Rectal smooth muscle tissue (tissue), 1 donor: ENCODE measurements around the gene TTC23.

Experiments
- H3K27ac ChIP-seq: one replicate; pipeline ENCODE4 v1.7.0; 2013; ENCODE audit warnings: low read depth, low read length, inconsistent platforms
- H3K27me3 ChIP-seq: one replicate; pipeline ENCODE4 v1.7.0; 2013; ENCODE audit warnings: low read length; ENCODE audit not compliant: control insufficient read depth, insufficient read depth
- H3K36me3 ChIP-seq: one replicate; pipeline ENCODE4 v1.7.0; 2013; ENCODE audit warnings: low read length; ENCODE audit not compliant: control insufficient read depth, insufficient read depth
- H3K4me1 ChIP-seq: one replicate; pipeline ENCODE4 v1.7.0; 2013; ENCODE audit warnings: low read length; ENCODE audit not compliant: control insufficient read depth, insufficient read depth
- H3K4me3 ChIP-seq: one replicate; pipeline ENCODE4 v1.7.0; 2013; ENCODE audit warnings: low read length
- H3K9ac ChIP-seq: one replicate; pipeline ENCODE4 v1.7.0; 2013; ENCODE audit warnings: low read length

TTC23 gene

GRCh38 chr15:99105514-99106341 lies 143.7 kb downstream of the TTC23 start:
- Histone ChIP-seq H3K4me1 (peaks cover 5% of the 10 kb centered on the region), H3K4me3 (peak overlapping the region; percentile 80), H3K9ac (peak overlapping the region; percentile 91), H3K27ac (peak overlapping the region; percentile 99), H3K36me3 (no peaks in the 10 kb centered on the region), H3K27me3 (no peaks in the 10 kb centered on the region)

- H3K9ac ChIP-seq, result peak within 1 kb of the TSS; percentile 91
- no peaks in the 10 kb centered on the region for H3K27me3 ChIP-seq
- peak within 1 kb of the TSS; percentile 99 for H3K27ac ChIP-seq
- peak within 1 kb of the TSS; percentile 80 for H3K4me3 ChIP-seq
- peaks cover 4% of the 10 kb centered on the region for H3K4me1 ChIP-seq
- no peaks in the 10 kb centered on the region for H3K36me3 ChIP-seq
Measured at GRCh38 chr15:99104788-99105513, 144.4 kb downstream of the TTC23 start, which contains the start of gene SYNM. SYNM (plus strand) TSS chr15:99105080; CDS start chr15:99105200, 120 bp downstream.

GRCh38 chr15:99103279-99103678 lies 146.1 kb downstream of the TTC23 start:
- no peaks in the 10 kb centered on the region for H3K4me1 ChIP-seq
- H3K36me3 ChIP-seq, result no peaks in the 10 kb centered on the region
- no peak overlapping the region for H3K27ac ChIP-seq
- no peak overlapping the region for H3K4me3 ChIP-seq
- H3K9ac ChIP-seq, result no peak overlapping the region
- H3K27me3 ChIP-seq, result peaks cover 3% of the 10 kb centered on the region

DNA sequence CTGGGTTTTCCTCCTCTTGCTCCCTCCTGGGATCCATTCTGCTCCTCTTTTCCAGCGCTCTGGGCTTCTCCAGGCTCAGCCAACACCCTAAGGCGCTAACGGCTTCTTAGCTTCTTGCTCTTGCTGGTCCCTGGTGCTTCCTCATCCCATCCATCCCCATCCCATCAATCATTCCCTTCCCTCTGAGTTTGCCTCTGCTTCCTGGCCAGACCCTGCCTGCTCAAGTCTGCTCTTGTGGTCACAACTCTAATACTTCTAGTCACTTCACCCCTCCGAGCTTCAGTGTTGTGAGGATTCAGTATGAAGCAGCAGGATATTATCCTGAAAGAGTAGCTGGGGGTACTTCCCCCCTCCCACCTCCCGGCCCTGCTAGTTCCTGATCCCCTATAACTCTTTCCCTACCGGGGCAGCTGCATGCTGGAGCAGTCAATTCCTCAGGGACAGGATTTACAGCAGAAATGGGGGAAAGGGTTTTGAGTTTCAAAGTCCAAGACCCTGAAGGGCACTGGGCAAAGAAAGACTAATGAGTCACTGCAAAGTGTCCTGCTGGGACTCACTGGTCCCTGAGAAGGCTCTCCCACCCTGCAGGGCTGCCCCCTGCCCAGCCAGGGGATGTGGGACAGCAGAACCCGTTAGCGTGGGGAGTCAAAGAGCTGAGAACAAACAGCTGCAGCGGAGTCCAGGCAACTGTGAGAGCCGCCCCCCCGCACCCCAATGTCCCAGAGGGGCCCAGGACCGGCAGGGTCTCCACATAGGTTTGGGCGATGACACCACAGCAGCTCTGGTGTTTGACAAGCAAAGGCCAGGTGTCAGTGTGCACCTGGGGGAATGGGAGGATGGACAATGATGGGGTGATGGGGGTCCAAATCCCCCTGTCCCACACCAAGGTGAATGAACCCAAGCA lies 146.8 kb downstream of the TTC23 start:
- no peak overlapping the region for H3K27ac ChIP-seq
- H3K4me1 ChIP-seq, result no peaks in the 10 kb centered on the region
- H3K36me3 ChIP-seq, result no peaks in the 10 kb centered on the region
- H3K4me3 ChIP-seq, result no peak overlapping the region
- no peak overlapping the region for H3K9ac ChIP-seq
- peaks cover 3% of the 10 kb centered on the region for H3K27me3 ChIP-seq

DNA sequence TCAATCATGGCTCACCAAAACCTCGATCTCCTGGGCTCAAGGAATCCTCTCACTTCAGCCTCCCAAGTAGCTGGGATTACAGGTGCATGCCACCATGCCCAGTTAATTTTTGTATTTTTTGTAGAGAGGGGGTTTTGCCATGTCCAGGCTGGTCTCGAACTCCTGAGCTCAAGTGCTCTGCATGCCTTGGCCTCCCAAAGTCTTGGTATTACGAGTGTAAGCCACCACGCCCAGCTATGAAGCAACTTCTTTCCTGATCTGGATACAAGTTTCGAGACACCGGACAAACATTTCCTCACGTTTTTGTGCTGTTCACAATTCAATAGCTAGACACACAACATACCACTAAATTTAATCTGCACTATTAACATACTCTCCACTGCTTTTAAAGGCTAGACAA lies 147.9 kb downstream of the TTC23 start:
- no peak overlapping the region for H3K9ac ChIP-seq
- no peaks in the 10 kb centered on the region for H3K4me1 ChIP-seq
- H3K27me3 ChIP-seq, result peaks cover 3% of the 10 kb centered on the region
- no peak overlapping the region for H3K4me3 ChIP-seq
- no peaks in the 10 kb centered on the region for H3K36me3 ChIP-seq
- no peak overlapping the region for H3K27ac ChIP-seq

DNA sequence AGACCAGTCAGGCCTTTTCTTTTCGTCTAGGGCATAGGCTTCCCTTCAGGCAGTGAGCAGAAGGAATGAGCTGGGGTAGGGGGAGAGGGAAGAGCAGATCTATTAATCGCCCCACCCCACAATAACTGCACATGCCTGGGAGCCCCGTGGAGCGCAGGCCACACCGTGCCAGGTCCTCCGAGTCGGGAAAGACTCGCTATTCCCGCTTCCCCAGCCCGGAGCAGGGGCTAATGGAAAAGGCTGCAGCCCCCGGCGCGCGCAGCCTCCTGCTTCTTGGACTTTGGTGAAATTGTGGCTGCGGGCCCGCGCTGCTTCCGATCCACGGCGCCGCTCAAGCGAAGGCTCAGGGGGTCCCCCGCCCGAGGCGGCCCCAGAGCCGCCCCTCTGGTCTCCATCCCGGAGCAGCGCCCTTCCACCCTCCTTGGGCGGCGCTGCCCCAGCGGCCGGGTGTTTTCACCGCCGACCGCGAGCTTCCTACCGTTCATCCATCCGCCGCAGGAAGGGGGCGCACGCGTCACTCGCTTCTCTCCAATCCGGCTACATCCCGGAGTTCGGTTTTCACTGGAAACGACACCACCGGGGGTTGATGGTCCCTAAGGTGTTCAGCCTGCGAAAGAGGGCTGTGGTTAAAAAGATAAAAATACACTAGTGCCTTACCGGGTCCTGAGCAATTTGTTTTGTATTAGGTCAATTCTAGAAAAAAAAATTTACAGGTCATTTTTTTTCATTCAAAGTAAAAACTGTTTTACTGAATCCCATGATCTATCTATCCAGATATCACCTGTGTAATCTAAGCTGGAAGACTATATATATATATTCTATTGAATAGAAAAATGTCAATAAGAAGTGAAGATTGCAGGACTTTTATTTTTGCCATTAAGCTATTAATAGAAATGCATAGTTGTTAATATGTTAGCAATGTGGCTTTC lies 148.9 kb downstream of the TTC23 start:
- H3K9ac ChIP-seq, result no peak overlapping the region
- no peaks in the 10 kb centered on the region for H3K4me1 ChIP-seq
- H3K27me3 ChIP-seq, result peaks cover 3% of the 10 kb centered on the region
- peak overlapping the region; percentile 40 for H3K4me3 ChIP-seq
- no peaks in the 10 kb centered on the region for H3K36me3 ChIP-seq
- H3K27ac ChIP-seq, result no peak overlapping the region

DNA sequence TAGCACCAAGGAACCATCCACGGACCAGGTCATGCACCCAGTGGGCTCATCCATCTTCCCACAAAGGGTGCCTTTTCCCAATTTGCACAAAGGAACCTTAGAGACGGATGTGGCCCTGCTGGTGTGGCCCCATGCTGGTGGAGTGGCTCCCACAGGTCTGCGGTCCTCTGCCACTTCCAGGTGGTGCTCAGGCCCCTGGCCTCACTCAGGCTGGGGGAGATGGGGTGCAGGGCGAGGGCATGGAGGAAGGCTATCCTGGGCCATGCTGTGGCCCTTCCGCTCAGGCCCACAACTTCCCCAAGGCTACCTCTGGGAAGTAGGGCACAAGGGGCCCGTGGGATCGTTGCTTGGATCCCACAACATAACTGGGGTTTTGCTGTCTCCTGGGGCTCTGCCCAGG lies 149.7 kb downstream of the TTC23 start:
- no peaks in the 10 kb centered on the region for H3K36me3 ChIP-seq
- no peak overlapping the region for H3K4me3 ChIP-seq
- peaks cover 3% of the 10 kb centered on the region for H3K27me3 ChIP-seq
- no peak overlapping the region for H3K27ac ChIP-seq
- H3K9ac ChIP-seq, result no peak overlapping the region
- no peaks in the 10 kb centered on the region for H3K4me1 ChIP-seq

- Histone ChIP-seq H3K4me3 (no peak overlapping the region), H3K27me3 (peaks cover 3% of the 10 kb centered on the region), H3K36me3 (no peaks in the 10 kb centered on the region), H3K27ac (no peak overlapping the region), H3K9ac (no peak overlapping the region), H3K4me1 (no peaks in the 10 kb centered on the region)
Measured at GRCh38 chr15:99098991-99099390, 150.4 kb downstream of the TTC23 start.

- H3K27ac ChIP-seq, result no peak overlapping the region
- no peaks in the 10 kb centered on the region for H3K4me1 ChIP-seq
- H3K36me3 ChIP-seq, result no peaks in the 10 kb centered on the region
- H3K9ac ChIP-seq, result no peak overlapping the region
- H3K4me3 ChIP-seq, result no peak overlapping the region
- peaks cover 3% of the 10 kb centered on the region for H3K27me3 ChIP-seq
Measured at GRCh38 chr15:99098426-99098825, 151.0 kb downstream of the TTC23 start.

GRCh38 chr15:99097441-99098410 lies 151.7 kb downstream of the TTC23 start:
- no peak overlapping the region for H3K4me3 ChIP-seq
- H3K9ac ChIP-seq, result no peak overlapping the region
- H3K27ac ChIP-seq, result no peak overlapping the region
- H3K36me3 ChIP-seq, result no peaks in the 10 kb centered on the region
- H3K27me3 ChIP-seq, result peaks cover 3% of the 10 kb centered on the region
- H3K4me1 ChIP-seq, result no peaks in the 10 kb centered on the region
